Astrocyte of the spinal cord (primary cell): ENCODE data around the gene TWSG1.
"Not testable (repeated sequence)": the region's sequence is repeated elsewhere in the genome, so short reads cannot be mapped to it uniquely, and the experiment has no call there.

Experiments
- DNase-seq: peaks from one replicate; pipeline ENCODE4 v3.0.0; 2011; ENCODE audit warnings: low read depth, low spot score
- H3K4me3 ChIP-seq: 2 replicates; pipeline ENCODE4 v1.5.1; 2011; ENCODE audit warnings: low read depth, mild to moderate bottlenecking, low read length, moderate library complexity
- CTCF ChIP-seq: IDR thresholded peaks from 2 replicates; pipeline ENCODE4 v1.5.1; 2012; ENCODE audit warnings: low read depth, mild to moderate bottlenecking, low read length, inconsistent platforms
- in situ Hi-C: cut with HindIII; loops from 2 replicates; pipeline ENCODE4 v1.10.0; 2017; ENCODE audit warnings: low sequenced_read_pairs

Gene TWSG1

GRCh38 chr18:9418047-9418690 is 83.6 kb downstream of the TWSG1 start:
- no peak overlapping the region for H3K4me3 ChIP-seq
- in situ Hi-C loops: no loop called here
- no peak for TF ChIP-seq CTCF
- no peak for DNase-seq

DNA sequence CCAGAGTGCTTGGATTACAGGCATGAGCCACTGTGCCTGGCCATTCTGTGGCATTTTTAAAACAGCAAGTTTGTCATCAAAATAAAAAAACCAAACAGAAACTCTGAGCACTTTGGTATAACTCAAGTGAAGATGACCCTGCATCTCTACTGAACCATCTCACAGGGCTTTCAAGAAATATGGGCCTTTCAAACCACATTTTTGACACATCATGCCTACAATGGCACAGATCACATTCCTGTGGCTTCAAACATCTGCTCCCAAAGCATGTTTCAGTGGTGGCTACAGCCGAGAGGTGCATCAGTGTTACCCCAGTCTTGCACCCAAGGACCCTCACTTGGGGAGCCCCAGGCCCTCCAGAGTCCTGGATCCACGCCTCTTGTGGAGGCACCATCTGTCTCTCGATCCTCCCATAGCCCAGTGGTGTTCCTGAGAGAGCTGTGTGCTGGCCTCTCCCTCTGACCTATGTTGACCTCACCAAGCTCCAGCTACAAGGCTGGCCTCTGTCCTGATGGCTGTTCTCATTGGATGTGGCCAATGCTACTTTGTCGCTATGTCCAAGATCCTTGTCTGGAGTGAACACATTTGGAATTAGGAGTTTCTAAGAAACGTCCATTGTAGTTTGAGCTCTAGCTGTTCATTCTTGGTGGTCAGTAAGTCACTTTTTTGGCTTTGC is 85.5 kb downstream of the TWSG1 start:
- peak; percentile 17 for DNase-seq
- TF ChIP-seq CTCF: no peak
- no peak overlapping the region for H3K4me3 ChIP-seq
- in situ Hi-C loops: no loop called here

DNA sequence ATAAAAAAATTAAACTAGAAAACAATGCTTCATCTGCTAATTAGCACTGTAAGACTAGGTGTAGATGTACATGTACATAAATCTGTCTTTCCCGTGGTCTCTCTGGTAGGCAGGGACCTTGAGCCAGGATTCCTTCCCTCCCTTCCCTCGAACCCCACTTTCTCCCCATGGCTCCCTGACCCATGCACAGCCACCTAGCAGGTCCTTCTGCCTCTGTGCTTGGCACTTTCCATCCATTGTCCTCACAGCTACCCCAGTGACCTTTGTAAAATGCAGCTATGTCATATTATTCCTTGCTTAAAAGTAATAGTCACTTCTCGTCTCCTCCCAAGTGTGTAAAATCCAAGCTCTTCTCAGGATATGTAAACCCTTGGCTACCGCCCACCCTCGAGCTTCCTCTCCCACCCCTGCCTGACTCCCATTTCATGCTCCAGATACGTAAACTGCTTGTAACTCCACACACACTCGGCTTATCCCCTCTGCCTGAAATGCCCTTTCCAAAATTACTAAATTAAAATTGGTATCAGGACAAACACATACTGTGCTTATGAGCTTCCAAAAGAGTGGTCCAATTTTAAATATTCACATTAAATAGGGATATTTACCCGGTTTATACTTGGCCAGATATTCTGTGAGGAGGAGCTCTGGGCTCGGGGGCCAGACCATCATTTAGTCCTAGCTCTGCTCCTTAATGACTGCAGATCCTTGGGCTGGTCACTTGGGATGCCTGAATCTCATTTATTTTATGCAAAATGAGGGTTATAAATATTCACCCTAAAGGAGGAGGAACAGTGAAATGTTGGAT is 86.7 kb downstream of the TWSG1 start:
- no peak overlapping the region for H3K4me3 ChIP-seq
- TF ChIP-seq CTCF: no peak
- no peak for DNase-seq
- in situ Hi-C loops: no loop called here

- in situ Hi-C loops: no loop called here
- DNase-seq: no peak
- H3K4me3 ChIP-seq: no peak overlapping the region
- TF ChIP-seq CTCF: no peak
Measured at GRCh38 chr18:9421901-9422327, 87.3 kb downstream of the TWSG1 start.

DNA sequence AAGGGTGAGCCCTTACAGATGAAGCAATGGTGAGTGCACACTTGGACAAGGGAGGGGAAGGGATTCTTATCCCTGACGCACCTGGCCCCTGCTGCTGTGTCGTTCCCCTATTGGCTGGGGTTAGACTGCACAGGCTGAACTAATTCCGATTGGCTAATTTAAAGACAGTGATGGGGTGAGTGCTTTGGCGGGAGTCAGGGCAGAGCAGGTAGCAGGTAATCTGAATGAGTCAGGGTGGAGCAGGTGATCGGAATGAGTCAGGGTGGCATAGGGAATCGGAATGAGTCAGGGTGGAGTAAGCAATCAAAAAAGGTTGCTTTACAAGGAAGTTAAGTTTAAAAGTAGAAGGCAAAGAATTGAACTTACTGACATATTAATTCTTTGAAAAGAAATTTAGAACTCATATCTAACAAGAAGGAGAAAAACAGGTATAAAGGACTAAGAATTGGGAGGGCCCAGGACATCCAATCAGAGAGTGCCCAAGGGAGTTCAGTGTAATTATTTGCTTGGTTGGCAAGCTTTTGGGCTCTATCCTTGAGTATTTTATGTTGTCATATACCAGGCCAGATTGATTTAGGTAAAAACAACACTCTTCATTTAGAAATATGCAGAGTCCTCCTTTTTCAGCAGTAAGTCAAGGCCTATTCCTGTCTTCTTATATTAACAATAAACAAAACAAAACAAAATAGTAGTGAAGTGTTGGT is 88.4 kb downstream of the TWSG1 start:
- in situ Hi-C loops: no loop called here
- DNase-seq: no peak
- no peak overlapping the region for H3K4me3 ChIP-seq
- no peak for TF ChIP-seq CTCF

DNA sequence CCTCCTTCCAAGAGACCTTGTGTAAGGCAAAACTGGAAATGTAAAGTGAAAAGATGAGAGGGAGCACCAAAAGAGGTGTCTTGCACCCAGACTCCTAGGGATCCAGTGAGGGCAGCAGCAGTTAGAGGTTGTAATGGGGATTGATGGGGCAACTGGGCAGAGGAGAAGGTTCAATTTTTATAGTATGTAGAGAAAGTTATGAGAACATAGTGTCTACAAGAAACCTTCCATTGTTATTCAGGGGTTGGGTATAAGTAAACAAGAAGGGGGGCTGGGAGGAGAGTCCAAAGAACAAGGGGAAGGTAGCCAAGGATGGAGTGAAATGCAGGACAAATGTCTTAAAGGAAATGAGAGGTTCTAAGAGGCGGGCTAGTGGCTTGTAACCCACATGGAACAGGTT is 89.1 kb downstream of the TWSG1 start:
- in situ Hi-C loops: not testable (repeated sequence)

DNA sequence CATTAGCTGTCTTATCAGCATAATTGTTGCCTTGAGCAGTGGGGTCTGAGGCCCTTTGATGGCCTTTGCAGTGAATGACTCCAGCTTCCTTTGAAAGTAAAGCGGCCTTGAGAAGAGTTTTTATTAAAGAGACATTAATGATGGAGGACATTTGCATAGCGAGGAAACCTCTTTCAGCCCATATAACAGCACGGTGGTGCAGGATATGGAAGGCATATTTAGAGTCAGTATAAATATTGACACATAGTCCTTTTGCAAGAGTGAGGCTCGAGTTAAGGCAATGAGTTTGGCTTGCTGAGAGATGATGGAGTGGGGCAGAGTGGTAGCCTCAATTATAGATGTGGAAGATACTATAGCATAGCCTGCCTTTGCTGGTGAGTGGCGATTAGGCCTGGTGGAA is 89.7 kb downstream of the TWSG1 start:
- H3K4me3 ChIP-seq, DNase-seq, in situ Hi-C loops: not testable (repeated sequence)

More for the DNA sequence above, 89.1 kb downstream of the TWSG1 start:
- H3K4me3 ChIP-seq, DNase-seq: not testable (repeated sequence)
